ENCODE results near the gene POLG2. TPM values are rescaled to one million over a fixed set of nuclear protein-coding genes. Genes with fewer than 3 reads are reported as not detected.

The POLG2 gene
- total RNA-seq, 2 experiments from 2014 or later, result 22.9 to 51.1 TPM

- CTCF ChIA-PET (ENCODE audit: unreplicated experiment), result interaction anchor here (0.6 to 0.7 kb wide), 2 partner anchors 282 to 491 kb away, joined by 4 to 6 read pairs; no protein-coding TSS in a partner anchor
- H3K4me2 ChIP-seq (ENCODE audit: low read length), result peak within 1 kb of the TSS; percentile 96
- peaks cover 84% of the 10 kb centered on the region for H3K79me2 ChIP-seq (ENCODE audit: insufficient read depth, low read depth, low read length)
- H3K27ac ChIP-seq (ENCODE audit: low read depth, low read length, poor library complexity, severe bottlenecking), result peak within 1 kb of the TSS; percentile 90
- H3K4me1 ChIP-seq (ENCODE audit: insufficient read depth, low read length, poor library complexity, severe bottlenecking), result peaks cover 34% of the 10 kb centered on the region
- no TSS peak for BruUV-seq (replicated peaks)
- peak within 1 kb of the TSS; percentile 100 for H3K4me3 ChIP-seq (ENCODE audit: low read depth, low read length, poor library complexity, severe bottlenecking)
- DNase-seq (ENCODE audit: low spot score), result peak; percentile 97
- H3K9me3 ChIP-seq (ENCODE audit: low read length), result no peaks in the 10 kb centered on the region
- no peaks in the 10 kb centered on the region for H3K9me2 ChIP-seq (ENCODE audit: insufficient read depth, low read length)
- H2AFZ ChIP-seq (ENCODE audit: low read length), result peak within 1 kb of the TSS; percentile 71
- intact Hi-C loops (cut with micrococcal nuclease; ENCODE audit: unreplicated experiment), result no loop called here
- peaks cover 46% of the 10 kb centered on the region for H4K20me1 ChIP-seq (ENCODE audit: insufficient read depth, low read length)
- POLR2A ChIA-PET, result interaction anchor here (0.5 to 2.3 kb wide), 12 partner anchors 10 to 1628 kb away, joined by 3 to 11 read pairs (median 4); partner anchors contain the start of gene POLG2
- TF ChIP-seq EZH2phosphoT487 (IDR thresholded peaks at IDR 0.05; ENCODE audit: borderline replicate concordance, low read depth, low read length) (no peak), CTCF (conservative IDR thresholded peaks at IDR 0.05; ENCODE audit: low read length) (no peak)
- H3K36me3 ChIP-seq (ENCODE audit: insufficient read depth, low read length), result peaks cover 79% of the 10 kb centered on the region
These were observed 9.9 kb upstream of the POLG2 start, which contains the start of gene CEP95 for GRCh38 chr17:64506576-64507412. Gene CEP95 (plus strand): TSS chr17:64506977. CDS start chr17:64507098, 121 bp downstream.

GRCh38 chr17:64506201-64506575, 9.3 kb upstream of the POLG2 start, which contains the start of gene DDX5:
Gene DDX5 (minus strand): TSS chr17:64506289. CDS start chr17:64506119, 170 bp downstream.
- Histone ChIP-seq H3K36me3 (ENCODE audit: insufficient read depth, low read length) (peaks cover 79% of the 10 kb centered on the region), H3K27ac (ENCODE audit: low read depth, low read length, poor library complexity, severe bottlenecking) (peak within 1 kb of the TSS; percentile 90), H4K20me1 (ENCODE audit: insufficient read depth, low read length) (peaks cover 50% of the 10 kb centered on the region), H2AFZ (ENCODE audit: low read length) (peak within 1 kb of the TSS; percentile 71), H3K9me2 (ENCODE audit: insufficient read depth, low read length) (no peaks in the 10 kb centered on the region), H3K4me3 (ENCODE audit: low read depth, low read length, poor library complexity, severe bottlenecking) (peak within 1 kb of the TSS; percentile 100), H3K4me2 (ENCODE audit: low read length) (peak within 1 kb of the TSS; percentile 96), H3K4me1 (ENCODE audit: insufficient read depth, low read length, poor library complexity, severe bottlenecking) (peaks cover 40% of the 10 kb centered on the region), H3K9me3 (ENCODE audit: low read length) (no peaks in the 10 kb centered on the region), H3K79me2 (ENCODE audit: insufficient read depth, low read depth, low read length) (peaks cover 90% of the 10 kb centered on the region)
- no TSS peak for BruUV-seq (replicated peaks)
- intact Hi-C loops (cut with micrococcal nuclease; ENCODE audit: unreplicated experiment), result no loop called here
- peak; percentile 97 for DNase-seq (ENCODE audit: low spot score)
- POLR2A ChIA-PET, result interaction anchor here (0.6 to 2.3 kb wide), 10 partner anchors 9 to 771 kb away, joined by 3 to 17 read pairs (median 4); partner anchors contain the start of gene POLG2
- TF ChIP-seq EZH2phosphoT487 (IDR thresholded peaks at IDR 0.05; ENCODE audit: borderline replicate concordance, low read depth, low read length) (no peak), CTCF (conservative IDR thresholded peaks at IDR 0.05; ENCODE audit: low read length) (no peak)
- CTCF ChIA-PET (ENCODE audit: unreplicated experiment), result interaction anchor here (0.6 to 0.7 kb wide), 2 partner anchors 283 to 490 kb away, joined by 4 to 6 read pairs; no protein-coding TSS in a partner anchor

Data from OCI-LY7 (cell line).